ENCODE data around the gene CTNNA1.

Gene CTNNA1

DNA sequence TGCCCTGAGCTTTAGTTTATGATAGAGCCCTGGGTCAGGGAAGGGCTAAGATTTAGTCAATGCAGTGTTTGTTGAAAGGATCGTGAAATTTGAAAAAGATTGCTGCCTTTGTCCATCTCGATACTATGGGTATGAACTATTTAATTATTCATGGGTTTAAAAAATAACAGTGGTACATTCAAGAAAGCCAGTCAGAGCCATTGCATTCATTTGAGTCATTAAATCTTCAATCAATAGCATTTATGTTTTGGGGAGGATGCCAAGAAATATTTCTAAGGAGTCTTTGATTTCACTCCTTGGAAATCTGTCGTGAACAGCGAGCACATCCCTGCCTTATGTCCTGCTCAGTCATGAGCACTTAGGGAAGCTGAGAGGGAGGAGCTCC lies 176.3 kb downstream of the CTNNA1 start:
- no peak overlapping the region for H3K4me3 ChIP-seq (ENCODE audit: control insufficient read depth, low read depth, low read length)
- TF ChIP-seq, protein P1, sequence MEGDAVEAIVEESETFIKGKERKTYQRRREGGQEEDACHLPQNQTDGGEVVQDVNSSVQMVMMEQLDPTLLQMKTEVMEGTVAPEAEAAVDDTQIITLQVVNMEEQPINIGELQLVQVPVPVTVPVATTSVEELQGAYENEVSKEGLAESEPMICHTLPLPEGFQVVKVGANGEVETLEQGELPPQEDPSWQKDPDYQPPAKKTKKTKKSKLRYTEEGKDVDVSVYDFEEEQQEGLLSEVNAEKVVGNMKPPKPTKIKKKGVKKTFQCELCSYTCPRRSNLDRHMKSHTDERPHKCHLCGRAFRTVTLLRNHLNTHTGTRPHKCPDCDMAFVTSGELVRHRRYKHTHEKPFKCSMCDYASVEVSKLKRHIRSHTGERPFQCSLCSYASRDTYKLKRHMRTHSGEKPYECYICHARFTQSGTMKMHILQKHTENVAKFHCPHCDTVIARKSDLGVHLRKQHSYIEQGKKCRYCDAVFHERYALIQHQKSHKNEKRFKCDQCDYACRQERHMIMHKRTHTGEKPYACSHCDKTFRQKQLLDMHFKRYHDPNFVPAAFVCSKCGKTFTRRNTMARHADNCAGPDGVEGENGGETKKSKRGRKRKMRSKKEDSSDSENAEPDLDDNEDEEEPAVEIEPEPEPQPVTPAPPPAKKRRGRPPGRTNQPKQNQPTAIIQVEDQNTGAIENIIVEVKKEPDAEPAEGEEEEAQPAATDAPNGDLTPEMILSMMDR (conservative IDR thresholded peaks at IDR 0.05; ENCODE audit: control insufficient read depth, insufficient read depth, low read depth, low read length), result no peak
- no peak for DNase-seq (ENCODE audit: low read depth)

GRCh38 chr5:138930371-138931097 lies 177.3 kb downstream of the CTNNA1 start:
- TF ChIP-seq, protein P1 (conservative IDR thresholded peaks at IDR 0.05; ENCODE audit: control insufficient read depth, insufficient read depth, low read depth, low read length), result no peak
- no peak for DNase-seq (ENCODE audit: low read depth)

GRCh38 chr5:138932171-138932810 lies 179.1 kb downstream of the CTNNA1 start:
- TF ChIP-seq, protein P1 (conservative IDR thresholded peaks at IDR 0.05; ENCODE audit: control insufficient read depth, insufficient read depth, low read depth, low read length), result no peak
- no peak overlapping the region for H3K4me3 ChIP-seq (ENCODE audit: control insufficient read depth, low read depth, low read length)
- DNase-seq (ENCODE audit: low read depth), result no peak

More at GRCh38 chr5:138930371-138931097, 177.3 kb downstream of the CTNNA1 start:
- no peak overlapping the region for H3K4me3 ChIP-seq (ENCODE audit: control insufficient read depth, low read depth, low read length)

DNA sequence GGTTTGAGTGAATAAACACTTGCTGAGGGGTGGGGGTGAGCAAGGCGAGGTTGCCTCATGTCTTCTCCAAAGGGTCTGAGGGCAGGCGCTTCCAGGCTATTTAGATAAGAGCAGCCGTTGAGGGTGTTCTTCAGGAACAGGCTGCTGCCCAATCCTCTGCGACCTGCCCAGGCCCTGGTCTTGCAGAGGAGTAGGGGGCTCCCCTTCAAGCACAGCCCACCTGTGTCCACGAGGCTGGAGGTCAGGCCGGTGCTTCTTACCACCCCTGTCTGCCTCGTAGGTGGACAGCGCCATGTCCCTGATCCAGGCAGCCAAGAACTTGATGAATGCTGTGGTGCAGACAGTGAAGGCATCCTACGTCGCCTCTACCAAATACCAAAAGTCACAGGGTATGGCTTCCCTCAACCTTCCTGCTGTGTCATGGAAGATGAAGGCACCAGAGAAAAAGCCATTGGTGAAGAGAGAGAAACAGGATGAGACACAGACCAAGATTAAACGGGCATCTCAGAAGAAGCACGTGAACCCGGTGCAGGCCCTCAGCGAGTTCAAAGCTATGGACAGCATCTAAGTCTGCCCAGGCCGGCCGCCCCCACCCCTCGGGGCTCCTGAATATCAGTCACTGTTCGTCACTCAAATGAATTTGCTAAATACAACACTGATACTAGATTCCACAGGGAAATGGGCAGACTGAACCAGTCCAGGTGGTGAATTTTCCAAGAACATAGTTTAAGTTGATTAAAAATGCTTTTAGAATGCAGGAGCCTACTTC lies 180.5 kb downstream of the CTNNA1 start:
- TF ChIP-seq, protein P1 (conservative IDR thresholded peaks at IDR 0.05; ENCODE audit: control insufficient read depth, insufficient read depth, low read depth, low read length), result no peak

DNA sequence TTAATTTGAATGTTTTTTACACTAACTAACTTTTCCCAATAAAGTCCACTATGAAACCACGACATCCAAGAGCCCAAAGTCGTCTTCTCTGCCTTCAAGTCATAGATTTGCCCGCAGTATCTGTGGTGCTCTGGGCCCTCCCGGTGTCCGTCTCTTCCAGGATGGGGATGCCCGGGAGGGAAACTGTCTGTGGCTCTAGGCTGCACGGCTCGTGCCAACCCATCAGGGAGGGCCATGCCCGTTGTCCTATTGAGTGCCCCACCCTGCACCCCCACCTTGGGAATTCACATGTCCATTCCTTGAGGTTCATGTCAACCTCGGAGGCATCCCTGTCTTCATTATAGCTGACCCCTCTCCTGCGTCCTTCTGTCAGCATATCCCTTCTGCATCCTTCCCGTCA lies 181.7 kb downstream of the CTNNA1 start:
- no peak for DNase-seq (ENCODE audit: low read depth)
- TF ChIP-seq, protein P1 (conservative IDR thresholded peaks at IDR 0.05; ENCODE audit: control insufficient read depth, insufficient read depth, low read depth, low read length), result no peak
- H3K4me3 ChIP-seq (ENCODE audit: control insufficient read depth, low read depth, low read length), result no peak overlapping the region

More for the DNA sequence above, 180.5 kb downstream of the CTNNA1 start:
- no peak for DNase-seq (ENCODE audit: low read depth)
- no peak overlapping the region for H3K4me3 ChIP-seq (ENCODE audit: control insufficient read depth, low read depth, low read length)

GRCh38 chr5:138935466-138935865 lies 182.2 kb downstream of the CTNNA1 start:
- no peak for DNase-seq (ENCODE audit: low read depth)
- TF ChIP-seq, protein P1 (conservative IDR thresholded peaks at IDR 0.05; ENCODE audit: control insufficient read depth, insufficient read depth, low read depth, low read length), result no peak
- H3K4me3 ChIP-seq (ENCODE audit: control insufficient read depth, low read depth, low read length), result no peak overlapping the region

All from fibroblast of mammary gland (primary cell).